CD4-positive, alpha-beta T cell treated with Interleukin-17A for 4 hours (primary cell): Measurements from ENCODE around the gene WASF3.
A peak's percentile ranks its signal among the peaks of the same experiment; 100 is the strongest.
"Not testable (repeated sequence)": the region's sequence is repeated elsewhere in the genome, so short reads cannot be mapped to it uniquely, and the experiment has no call there.

Source experiments
- DNase-seq: peaks from one replicate; pipeline ENCODE4 v3.0.0-alpha.2; 2020; ENCODE audit warnings: mixed read lengths

WASF3 gene

DNA sequence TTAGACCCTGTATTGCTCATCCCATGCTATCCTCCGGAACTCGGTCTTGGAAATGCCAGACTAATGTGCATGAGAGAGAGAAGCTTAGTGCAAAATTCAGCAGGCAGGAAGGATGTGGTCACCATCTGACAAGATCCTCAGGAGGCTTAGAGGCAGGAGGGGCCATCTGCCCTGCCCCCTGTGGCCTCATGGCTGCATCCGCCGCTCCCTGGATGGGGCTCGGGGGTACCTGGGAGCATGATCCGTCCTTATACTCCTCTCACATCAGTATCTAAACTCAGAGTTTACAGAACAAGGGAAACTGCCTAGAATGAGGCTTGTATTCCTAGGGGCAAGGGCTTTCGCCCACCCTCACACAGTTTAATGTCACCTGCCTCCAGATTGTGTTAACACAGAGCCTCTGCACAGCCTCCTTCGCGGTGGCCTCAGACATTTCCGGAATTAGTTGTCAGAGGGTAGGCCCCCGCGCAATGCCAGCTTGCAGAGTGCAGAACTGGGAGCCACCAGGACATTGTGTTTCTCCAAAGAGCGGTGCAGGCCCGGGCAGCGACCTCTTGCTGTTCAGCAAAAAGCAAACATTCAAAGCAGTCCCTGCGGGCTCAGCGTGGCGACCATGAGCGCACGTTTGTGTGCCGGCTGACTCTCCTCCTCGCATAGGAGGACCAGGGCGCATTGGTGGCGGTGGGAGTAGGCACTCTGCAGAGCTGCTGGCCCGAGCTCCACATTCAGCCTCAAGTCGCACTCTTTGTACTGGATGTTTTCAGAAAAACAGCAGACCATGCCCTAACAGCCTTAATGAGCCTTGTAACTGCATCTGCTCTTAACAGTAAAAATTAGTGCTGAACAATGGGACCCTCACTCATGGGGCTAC lies 164.0 kb downstream of the WASF3 start:
- DNase-seq = peak; percentile 43

GRCh38 chr13:26722321-26722720 lies 164.8 kb downstream of the WASF3 start:
- no peak for DNase-seq

GRCh38 chr13:26723620-26724019 lies 166.1 kb downstream of the WASF3 start:
- DNase-seq = not testable (repeated sequence)

DNA sequence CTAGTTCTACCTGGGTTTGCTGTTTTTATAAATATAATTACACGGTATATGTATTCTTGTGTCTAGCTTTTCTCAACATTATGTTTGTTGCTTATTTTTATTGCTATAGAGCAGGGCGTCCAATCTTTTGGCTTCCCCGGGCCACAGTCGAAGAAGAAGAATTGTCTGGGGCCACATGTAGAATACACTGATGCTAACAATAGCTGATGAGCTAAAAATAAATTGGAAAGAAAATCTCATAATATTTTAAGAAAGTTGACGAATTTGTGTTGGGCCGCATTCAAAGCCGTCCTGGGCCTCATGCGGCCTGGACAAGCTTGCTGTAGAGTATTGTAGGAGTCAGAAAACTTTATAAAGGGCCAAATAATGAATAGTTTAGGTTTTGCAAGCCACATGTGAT lies 169.2 kb downstream of the WASF3 start:
- no peak for DNase-seq

- DNase-seq = no peak
Measured at GRCh38 chr13:26727122-26727521, 169.6 kb downstream of the WASF3 start.

- no peak for DNase-seq
Measured at GRCh38 chr13:26727633-26728032, 170.2 kb downstream of the WASF3 start.

DNA sequence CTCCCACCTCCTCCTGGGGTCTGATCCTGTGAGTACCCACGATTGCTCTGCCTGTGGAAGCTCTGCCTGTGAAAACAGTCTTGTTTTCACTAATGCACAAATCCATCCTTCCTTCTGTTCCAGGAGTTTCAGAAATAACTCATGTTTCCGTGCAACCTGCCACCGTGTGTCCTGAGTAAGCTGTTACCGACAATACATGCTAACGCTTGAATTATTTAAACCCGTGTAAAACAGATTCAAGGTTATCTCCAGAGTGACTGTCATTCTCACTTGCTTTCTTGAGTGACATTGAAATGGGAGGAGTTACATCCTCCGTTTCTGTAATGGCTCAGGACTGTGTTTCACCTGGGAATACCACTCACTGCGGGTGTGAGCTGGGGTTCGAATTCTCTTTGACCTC lies 178.2 kb downstream of the WASF3 start:
- no peak for DNase-seq
